HG03135 (cell line): ENCODE data around the gene KDM6B.

Experiments
- ATAC-seq: cut with Tn5 transposase; IDR thresholded peaks from one replicate; pipeline ENCODE4 v1.9.1; 2021; ENCODE audit warnings: mild to moderate bottlenecking, moderate library complexity; ENCODE audit not compliant: unreplicated experiment

KDM6B gene

GRCh38 chr17:7839190-7839875 is 5.3 kb downstream of the KDM6B start:
- ATAC-seq, result no peak

GRCh38 chr17:7839876-7840261 is 5.9 kb downstream of the KDM6B start:
- no peak for ATAC-seq

- no peak for ATAC-seq
Observed at GRCh38 chr17:7840441-7840840, 6.4 kb downstream of the KDM6B start.

GRCh38 chr17:7840875-7841274 is 6.9 kb downstream of the KDM6B start:
- ATAC-seq, result no peak

GRCh38 chr17:7841396-7841914 is 7.4 kb downstream of the KDM6B start:
- ATAC-seq, result peak; percentile 5

GRCh38 chr17:7841915-7842379 is 7.9 kb downstream of the KDM6B start:
- peak; percentile 12 for ATAC-seq

- ATAC-seq, result peak; percentile 26
Observed at GRCh38 chr17:7842380-7843256, 8.6 kb downstream of the KDM6B start.

GRCh38 chr17:7843257-7843535 is 9.2 kb downstream of the KDM6B start:
- ATAC-seq, result no peak

- peak; percentile 31 for ATAC-seq
Observed at GRCh38 chr17:7843536-7844291, 9.7 kb downstream of the KDM6B start.

- peak; percentile 42 for ATAC-seq
Observed at GRCh38 chr17:7844292-7845154, 10.5 kb downstream of the KDM6B start.

GRCh38 chr17:7845359-7846062 is 11.5 kb downstream of the KDM6B start:
- ATAC-seq, result no peak

GRCh38 chr17:7846063-7846735 is 12.2 kb downstream of the KDM6B start:
- no peak for ATAC-seq

GRCh38 chr17:7846765-7847661 is 13.0 kb downstream of the KDM6B start:
- ATAC-seq, result no peak

- ATAC-seq, result no peak
Observed at GRCh38 chr17:7848131-7848579, 14.1 kb downstream of the KDM6B start.

GRCh38 chr17:7848739-7849129 is 14.7 kb downstream of the KDM6B start:
- no peak for ATAC-seq

GRCh38 chr17:7849130-7849750 is 15.2 kb downstream of the KDM6B start:
- no peak for ATAC-seq

GRCh38 chr17:7849751-7850504 is 15.9 kb downstream of the KDM6B start:
- ATAC-seq, result no peak
